ENCODE data around the gene PIGC. TPM values are rescaled to one million over a fixed set of nuclear protein-coding genes. Genes with fewer than 3 reads are reported as not detected.

Gene PIGC
- total and polyA plus RNA-seq, 4 donors, result 8.6 to 18.4 (median 13.2) TPM

DNA sequence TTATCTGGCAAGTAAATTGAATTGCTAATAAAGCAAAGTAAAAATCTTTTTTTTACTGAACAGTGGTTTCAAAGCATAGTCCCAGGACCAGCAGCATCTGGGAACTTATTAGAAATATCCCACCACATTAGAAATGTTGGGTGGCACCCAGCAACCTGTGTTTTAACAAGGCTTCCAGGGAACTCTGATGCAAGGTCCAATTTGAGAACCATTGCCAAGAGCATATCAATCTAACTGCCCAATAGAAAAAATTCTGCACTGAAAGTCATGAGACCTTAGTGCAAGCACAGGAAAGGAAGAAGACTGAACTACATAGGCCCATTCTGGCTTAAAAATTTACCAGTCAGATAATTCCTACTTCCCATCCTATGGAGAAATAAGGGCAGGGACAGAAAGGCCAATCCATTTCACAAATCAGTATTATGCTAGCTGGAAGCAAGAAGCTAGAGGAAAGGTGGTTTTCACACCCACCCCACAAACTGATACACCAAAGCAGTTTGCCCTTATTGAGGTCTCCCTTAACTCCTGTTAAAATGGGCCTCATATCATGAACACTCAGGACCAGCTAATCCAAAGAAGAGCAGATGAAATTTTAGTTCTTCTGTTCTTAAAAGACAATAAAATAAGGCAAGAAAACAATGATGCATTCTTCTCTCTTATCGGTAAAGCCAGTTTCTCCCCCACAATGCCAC lies 40.8 kb downstream of the PIGC start:
- no peak overlapping the region for H3K4me3 ChIP-seq (ENCODE audit: low read depth in 1 of 3, low read length in 3 of 3)
- no peaks in the 10 kb centered on the region for H3K27me3 ChIP-seq (ENCODE audit: control insufficient read depth in 4 of 4, insufficient read depth in 4 of 4, low read length in 3 of 4)
- H3K27ac ChIP-seq (ENCODE audit: low read depth in 1 of 2, low read length in 2 of 2), result no peak overlapping the region
- 85% methylated on average over 1 of the region's 1 CpG for WGBS
- H3K9me3 ChIP-seq (ENCODE audit: control insufficient read depth in 4 of 4, low read length in 3 of 4), result no peaks in the 10 kb centered on the region
- no peaks in the 10 kb centered on the region for H3K36me3 ChIP-seq (ENCODE audit: control insufficient read depth in 4 of 4, insufficient read depth in 3 of 4, low read depth in 1 of 4, low read length in 3 of 4)
- no peaks in the 10 kb centered on the region for H3K4me1 ChIP-seq (ENCODE audit: control insufficient read depth in 4 of 4, insufficient read depth in 4 of 4, low read length in 3 of 4)
- DNase-seq (ENCODE audit: low spot score), result no peak
- H3K9ac ChIP-seq (ENCODE audit: low read depth in 1 of 2, low read length in 2 of 2), result no peak overlapping the region
- TF ChIP-seq GABPA (IDR thresholded peaks at IDR 0.05 in 1 of 2, conservative IDR thresholded peaks at IDR 0.05 in 1 of 2) (no peak), FOXA2 (IDR thresholded peaks at IDR 0.05) (no peak), EGR1 (IDR thresholded peaks at IDR 0.05; ENCODE audit: low read depth in 2 of 2) (no peak), RAD21 (IDR thresholded peaks at IDR 0.05) (no peak), TAF1 (conservative IDR thresholded peaks at IDR 0.05) (no peak), RXRA (IDR thresholded peaks at IDR 0.05) (no peak), SP1 (IDR thresholded peaks at IDR 0.05) (no peak), HNF4G (IDR thresholded peaks at IDR 0.05) (no peak), JUND (IDR thresholded peaks at IDR 0.05) (no peak), FOXA1 (IDR thresholded peaks at IDR 0.05) (no peak)
- TF ChIP-seq, protein P1, sequence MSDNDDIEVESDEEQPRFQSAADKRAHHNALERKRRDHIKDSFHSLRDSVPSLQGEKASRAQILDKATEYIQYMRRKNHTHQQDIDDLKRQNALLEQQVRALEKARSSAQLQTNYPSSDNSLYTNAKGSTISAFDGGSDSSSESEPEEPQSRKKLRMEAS (IDR thresholded peaks at IDR 0.05), result no peak
- TF ChIP-seq, protein P2, sequence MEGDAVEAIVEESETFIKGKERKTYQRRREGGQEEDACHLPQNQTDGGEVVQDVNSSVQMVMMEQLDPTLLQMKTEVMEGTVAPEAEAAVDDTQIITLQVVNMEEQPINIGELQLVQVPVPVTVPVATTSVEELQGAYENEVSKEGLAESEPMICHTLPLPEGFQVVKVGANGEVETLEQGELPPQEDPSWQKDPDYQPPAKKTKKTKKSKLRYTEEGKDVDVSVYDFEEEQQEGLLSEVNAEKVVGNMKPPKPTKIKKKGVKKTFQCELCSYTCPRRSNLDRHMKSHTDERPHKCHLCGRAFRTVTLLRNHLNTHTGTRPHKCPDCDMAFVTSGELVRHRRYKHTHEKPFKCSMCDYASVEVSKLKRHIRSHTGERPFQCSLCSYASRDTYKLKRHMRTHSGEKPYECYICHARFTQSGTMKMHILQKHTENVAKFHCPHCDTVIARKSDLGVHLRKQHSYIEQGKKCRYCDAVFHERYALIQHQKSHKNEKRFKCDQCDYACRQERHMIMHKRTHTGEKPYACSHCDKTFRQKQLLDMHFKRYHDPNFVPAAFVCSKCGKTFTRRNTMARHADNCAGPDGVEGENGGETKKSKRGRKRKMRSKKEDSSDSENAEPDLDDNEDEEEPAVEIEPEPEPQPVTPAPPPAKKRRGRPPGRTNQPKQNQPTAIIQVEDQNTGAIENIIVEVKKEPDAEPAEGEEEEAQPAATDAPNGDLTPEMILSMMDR (IDR thresholded peaks at IDR 0.05; ENCODE audit: low read depth, low read length, missing input control), result no peak

DNA sequence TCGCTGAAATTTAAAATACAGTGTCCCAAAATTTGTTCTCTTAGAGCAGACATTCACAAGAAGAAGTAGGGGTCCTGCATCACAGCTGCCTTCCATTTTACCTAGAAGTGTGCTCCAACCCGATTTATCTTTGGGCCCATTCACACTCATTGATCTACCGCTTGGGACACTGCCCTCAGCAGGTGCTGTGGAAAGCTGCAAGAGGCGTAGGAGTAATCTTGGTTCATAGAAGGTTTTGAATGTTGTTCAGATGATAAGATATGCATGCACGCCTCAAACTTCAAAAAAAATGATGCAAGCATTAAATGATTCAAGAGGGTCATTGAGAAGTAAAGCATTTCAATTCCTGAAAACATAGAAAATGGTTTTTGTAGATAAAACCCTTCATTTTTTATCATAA lies 42.0 kb downstream of the PIGC start:
- Histone ChIP-seq H3K36me3 (ENCODE audit: control insufficient read depth in 4 of 4, insufficient read depth in 3 of 4, low read depth in 1 of 4, low read length in 3 of 4) (no peaks in the 10 kb centered on the region), H3K27me3 (ENCODE audit: control insufficient read depth in 4 of 4, insufficient read depth in 4 of 4, low read length in 3 of 4) (no peaks in the 10 kb centered on the region), H3K9me3 (ENCODE audit: control insufficient read depth in 4 of 4, low read length in 3 of 4) (no peaks in the 10 kb centered on the region), H3K27ac (ENCODE audit: low read depth in 1 of 2, low read length in 2 of 2) (no peak overlapping the region), H3K9ac (ENCODE audit: low read depth in 1 of 2, low read length in 2 of 2) (no peak overlapping the region), H3K4me3 (ENCODE audit: low read depth in 1 of 3, low read length in 3 of 3) (no peak overlapping the region), H3K4me1 (ENCODE audit: control insufficient read depth in 4 of 4, insufficient read depth in 4 of 4, low read length in 3 of 4) (no peaks in the 10 kb centered on the region)
- no peak for DNase-seq (ENCODE audit: low spot score)
- no peak for TF ChIP-seq JUND (IDR thresholded peaks at IDR 0.05)
- TF ChIP-seq, protein P3, sequence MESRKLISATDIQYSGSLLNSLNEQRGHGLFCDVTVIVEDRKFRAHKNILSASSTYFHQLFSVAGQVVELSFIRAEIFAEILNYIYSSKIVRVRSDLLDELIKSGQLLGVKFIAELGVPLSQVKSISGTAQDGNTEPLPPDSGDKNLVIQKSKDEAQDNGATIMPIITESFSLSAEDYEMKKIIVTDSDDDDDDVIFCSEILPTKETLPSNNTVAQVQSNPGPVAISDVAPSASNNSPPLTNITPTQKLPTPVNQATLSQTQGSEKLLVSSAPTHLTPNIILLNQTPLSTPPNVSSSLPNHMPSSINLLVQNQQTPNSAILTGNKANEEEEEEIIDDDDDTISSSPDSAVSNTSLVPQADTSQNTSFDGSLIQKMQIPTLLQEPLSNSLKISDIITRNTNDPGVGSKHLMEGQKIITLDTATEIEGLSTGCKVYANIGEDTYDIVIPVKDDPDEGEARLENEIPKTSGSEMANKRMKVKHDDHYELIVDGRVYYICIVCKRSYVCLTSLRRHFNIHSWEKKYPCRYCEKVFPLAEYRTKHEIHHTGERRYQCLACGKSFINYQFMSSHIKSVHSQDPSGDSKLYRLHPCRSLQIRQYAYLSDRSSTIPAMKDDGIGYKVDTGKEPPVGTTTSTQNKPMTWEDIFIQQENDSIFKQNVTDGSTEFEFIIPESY (IDR thresholded peaks at IDR 0.05), result no peak
- TF ChIP-seq EGR1 (IDR thresholded peaks at IDR 0.05; ENCODE audit: low read depth in 2 of 2), result no peak
- TF ChIP-seq TAF1 (conservative IDR thresholded peaks at IDR 0.05), result no peak
- TF ChIP-seq, protein P1 (IDR thresholded peaks at IDR 0.05), result no peak
- no peak for TF ChIP-seq YY1 (IDR thresholded peaks at IDR 0.05)
- no peak for TF ChIP-seq GABPA (IDR thresholded peaks at IDR 0.05 in 1 of 2, conservative IDR thresholded peaks at IDR 0.05 in 1 of 2)
- no peak for TF ChIP-seq SP1 (IDR thresholded peaks at IDR 0.05)
- TF ChIP-seq RAD21 (IDR thresholded peaks at IDR 0.05), result no peak
- no peak for TF ChIP-seq RXRA (IDR thresholded peaks at IDR 0.05)
- TF ChIP-seq FOXA2 (IDR thresholded peaks at IDR 0.05), result no peak
- TF ChIP-seq, protein P4, sequence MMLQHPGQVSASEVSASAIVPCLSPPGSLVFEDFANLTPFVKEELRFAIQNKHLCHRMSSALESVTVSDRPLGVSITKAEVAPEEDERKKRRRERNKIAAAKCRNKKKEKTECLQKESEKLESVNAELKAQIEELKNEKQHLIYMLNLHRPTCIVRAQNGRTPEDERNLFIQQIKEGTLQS (IDR thresholded peaks at IDR 0.05), result no peak
- TF ChIP-seq, protein P2 (IDR thresholded peaks at IDR 0.05; ENCODE audit: low read depth, low read length, missing input control), result no peak
- TF ChIP-seq HNF4A (conservative IDR thresholded peaks at IDR 0.05), result no peak
- 85% methylated on average over 5 of the region's 5 CpGs for WGBS

Data from liver (tissue), 9 donors.